ENCODE data around the gene FLT4.

The FLT4 gene

DNA sequence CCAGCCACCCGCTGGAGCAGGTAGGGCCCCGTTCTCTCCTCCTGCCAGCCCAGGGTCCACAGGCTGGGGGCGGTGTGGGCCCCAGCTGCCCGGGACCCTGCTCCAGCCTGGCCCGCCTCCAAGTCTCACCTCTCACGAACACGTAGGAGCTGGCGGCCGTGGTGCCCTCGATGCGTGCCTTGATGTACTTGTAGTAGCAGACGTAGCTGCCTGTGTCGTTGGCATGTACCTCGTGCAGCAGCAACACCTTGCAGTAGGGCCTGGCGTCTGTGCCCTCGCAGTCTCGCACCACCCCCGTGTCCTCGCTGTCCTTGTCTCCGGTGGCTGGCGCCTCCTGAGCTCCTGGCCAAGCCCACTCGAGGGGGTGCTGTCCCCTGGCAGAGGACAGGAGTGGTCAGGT lies 19.0 kb downstream of the FLT4 start:
- in situ Hi-C loops (cut with MboI; ENCODE audit: low pct_unique_long_range_greater_than_20kb, low sequenced_read_pairs): no loop called here

DNA sequence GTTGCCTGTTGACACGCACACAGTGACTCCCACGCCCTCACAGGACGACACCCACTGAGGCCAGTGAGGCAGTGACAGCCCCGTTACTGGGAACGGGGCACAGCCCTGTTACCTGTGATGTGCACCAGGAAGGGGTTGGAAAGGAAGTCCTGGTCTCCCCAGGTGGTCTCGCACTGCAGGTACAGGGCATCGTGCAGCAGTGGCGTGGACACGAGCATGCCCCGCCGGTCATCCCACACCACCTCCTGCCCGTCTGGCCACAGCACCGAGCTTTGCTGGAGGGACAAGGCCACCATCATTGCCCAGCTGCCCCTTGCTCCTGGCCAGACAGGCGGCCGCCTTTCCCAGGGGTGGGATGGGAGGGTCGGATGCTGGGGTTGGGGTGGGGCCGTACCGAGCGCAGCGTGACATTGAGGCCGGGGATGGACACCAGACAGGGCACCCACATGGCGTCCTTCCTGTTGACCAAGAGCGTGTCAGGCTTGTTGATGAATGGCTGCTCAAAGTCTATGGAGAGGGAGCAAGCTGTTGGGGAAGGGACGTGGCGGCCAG lies 19.5 kb downstream of the FLT4 start:
- in situ Hi-C loops (cut with MboI; ENCODE audit: low pct_unique_long_range_greater_than_20kb, low sequenced_read_pairs): no loop called here
- DNase-seq: no peak

More for the DNA sequence above, 19.0 kb downstream of the FLT4 start:
- no peak for DNase-seq

DNA sequence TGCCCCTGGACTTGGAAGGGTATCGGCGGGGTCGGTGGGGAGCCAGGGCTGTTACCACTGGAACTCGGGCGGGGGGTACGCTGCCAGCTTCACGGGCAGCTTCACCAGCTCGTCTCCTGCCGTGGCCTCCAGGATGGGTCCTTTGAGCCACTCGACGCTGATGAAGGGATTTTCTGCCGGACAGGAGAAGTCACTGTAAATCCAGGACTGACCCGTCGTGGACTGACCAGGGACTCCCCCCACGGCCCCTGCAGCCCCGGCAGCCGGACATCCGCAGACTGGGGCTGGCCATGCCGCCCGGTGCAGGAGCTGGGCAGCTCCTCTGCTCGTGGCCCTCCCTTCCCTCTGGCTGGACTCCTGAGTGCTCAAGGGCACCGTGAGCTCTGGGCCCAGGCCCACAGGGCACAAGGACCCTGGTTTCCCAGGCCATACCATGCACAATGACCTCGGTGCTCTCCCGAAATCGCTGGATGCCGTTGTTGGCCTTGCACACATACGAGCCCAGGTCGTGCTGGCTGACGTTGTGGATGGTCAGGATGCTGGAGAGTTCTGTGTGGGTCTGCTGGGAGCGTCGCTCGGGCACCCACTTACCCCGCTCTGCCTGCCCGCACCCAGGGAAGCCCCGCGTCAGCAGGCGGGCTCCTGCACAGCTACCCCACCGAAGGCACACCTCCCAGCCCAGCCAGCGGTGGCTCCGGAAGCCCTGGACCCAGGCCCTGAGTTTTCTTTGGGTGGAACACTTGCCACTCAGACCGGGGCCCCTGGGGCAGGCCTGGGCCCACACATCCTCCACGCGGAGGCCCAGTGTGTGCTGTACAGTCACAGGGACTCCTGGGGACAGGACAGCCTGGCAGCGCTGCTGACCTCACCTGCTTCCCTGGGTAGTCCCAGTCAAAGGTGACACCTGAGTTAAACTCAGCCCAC lies 20.3 kb downstream of the FLT4 start:
- in situ Hi-C loops (cut with MboI; ENCODE audit: low pct_unique_long_range_greater_than_20kb, low sequenced_read_pairs): no loop called here
- DNase-seq: no peak

DNA sequence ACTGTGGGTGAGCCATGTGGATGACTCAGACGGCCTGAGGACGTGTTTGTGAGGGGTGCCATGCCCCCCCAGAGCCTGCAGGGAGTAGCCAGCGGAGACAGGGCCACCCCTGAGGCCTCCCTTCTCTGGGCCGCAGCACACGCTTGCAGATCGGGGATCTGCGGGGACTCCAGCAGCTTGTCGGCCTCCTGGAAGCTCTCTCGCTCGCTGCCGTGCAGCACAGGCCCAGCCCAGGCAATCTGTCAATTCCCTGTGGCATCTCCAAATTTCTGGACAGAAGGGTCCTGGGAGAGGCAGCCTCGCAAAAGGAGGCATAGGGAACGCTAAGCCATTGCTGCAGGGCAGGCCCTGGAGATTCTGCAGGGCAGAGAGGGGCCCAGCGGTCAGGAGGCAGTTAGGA lies 21.2 kb downstream of the FLT4 start:
- in situ Hi-C loops (cut with MboI; ENCODE audit: low pct_unique_long_range_greater_than_20kb, low sequenced_read_pairs): no loop called here

DNA sequence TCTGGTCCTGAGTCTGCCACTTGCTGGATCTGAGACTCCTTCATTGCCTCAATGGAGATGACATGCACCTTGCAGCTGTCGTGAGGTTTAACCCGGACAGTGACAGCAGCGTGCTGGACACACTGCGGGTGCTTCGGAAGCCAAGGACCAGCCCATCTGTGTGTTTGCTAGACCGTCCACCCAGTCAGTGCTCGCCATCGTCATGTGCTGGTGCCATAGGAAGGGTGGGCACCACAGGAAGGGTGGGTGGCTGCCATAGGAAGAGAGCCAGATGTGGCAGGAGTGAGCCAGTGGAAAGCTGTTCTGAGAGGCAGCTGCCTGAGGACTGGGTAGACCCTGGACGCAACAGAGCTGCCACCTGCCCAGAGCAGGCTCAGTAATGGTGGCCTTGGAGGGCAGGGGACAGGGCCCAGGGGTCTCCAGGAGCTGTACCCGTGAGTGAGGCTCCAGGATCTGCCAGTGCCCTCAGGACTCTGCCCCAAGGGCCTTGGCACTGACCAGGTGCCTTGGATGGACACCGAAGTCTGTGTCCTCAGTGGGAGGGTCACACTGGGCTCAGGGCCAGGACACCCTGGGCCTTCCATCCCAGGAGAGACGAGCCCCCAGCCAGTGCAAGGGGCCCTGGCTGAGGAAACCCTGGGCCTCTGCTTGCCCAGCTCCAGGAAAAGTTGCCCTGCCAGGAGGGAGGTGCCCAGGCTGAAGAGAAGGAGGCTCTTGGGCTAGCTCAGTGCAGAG lies 21.8 kb downstream of the FLT4 start:
- DNase-seq: no peak
- in situ Hi-C loops (cut with MboI; ENCODE audit: low pct_unique_long_range_greater_than_20kb, low sequenced_read_pairs): no loop called here

More for the DNA sequence above, 21.2 kb downstream of the FLT4 start:
- no peak for DNase-seq

DNA sequence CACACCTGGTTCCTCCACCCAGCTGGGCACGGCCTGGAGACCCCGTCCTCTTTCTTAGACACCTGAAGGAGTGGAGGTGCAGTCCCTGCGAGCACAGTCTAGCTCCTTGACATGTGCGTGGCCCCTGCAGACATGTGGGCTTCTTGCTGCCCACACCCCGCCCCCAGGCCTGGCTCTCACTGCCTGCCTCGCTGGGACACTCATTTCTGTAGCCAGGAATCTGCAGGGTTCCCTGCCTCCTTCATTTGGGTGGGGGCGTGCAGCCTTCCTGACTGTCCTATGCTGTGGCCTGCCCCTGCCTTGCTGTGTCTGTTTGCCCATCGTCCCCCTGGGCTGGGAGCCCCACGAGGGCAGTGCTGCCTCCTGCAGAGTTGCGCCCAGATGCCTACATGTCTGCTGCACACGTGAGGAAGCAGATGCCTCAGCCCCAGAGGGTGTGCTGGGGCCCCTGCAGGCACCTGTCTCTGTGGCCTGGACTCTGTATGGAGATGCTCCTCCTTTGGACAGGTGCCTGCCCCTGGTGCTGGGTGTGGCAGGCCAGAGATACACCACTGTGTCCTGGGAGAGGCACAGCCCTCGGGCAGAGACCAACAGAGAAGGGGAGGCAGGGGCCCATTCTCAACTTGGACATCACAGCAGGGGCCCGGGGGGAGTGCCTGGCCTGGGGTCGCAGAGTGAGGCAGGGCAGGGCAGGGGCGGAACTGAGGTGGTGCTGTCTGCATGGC lies 22.6 kb downstream of the FLT4 start:
- DNase-seq: no peak
- in situ Hi-C loops (cut with MboI; ENCODE audit: low pct_unique_long_range_greater_than_20kb, low sequenced_read_pairs): no loop called here

DNA sequence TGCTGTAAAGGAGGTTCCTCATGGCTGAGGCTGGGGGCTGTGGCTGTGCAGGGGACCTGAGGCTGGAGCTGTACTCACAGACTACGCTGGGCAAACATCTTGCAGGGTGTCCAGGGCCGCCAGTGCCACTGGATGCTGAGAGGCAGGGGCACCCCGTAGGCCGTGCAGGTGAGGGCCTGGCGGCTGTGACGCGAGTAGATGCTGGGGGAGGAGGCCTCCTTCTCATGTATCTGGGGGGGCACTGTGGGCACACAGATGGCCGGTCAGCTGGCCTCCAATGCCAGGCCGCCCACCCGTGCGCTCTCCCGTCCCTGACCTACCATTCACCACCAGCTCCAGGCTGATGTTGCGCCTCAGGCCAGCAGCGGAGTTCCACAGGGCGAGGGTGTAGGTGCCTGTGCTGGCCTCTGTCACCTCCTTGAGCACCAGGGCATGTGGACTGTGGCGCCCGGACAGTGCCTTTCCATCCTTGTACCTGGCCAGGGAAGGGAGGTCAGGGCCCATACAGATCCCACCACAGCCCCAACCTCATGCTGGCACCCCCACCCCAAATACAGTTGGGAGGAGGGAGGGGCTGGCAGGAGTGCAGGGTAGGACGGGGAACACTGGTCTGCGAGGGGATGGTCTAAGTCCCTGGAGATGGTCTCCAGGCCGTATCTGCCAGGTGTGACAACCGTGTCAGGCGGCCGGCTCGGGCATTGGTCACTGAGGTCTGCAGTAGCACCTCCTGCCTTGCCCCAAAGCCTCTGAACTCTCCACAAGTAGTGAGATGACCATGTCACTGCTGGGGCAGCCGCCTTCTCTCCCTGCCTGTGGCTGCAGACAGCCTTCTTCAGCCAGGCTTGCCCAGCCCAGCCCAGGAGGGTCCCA lies 23.4 kb downstream of the FLT4 start:
- no peak for DNase-seq
- in situ Hi-C loops (cut with MboI; ENCODE audit: low pct_unique_long_range_greater_than_20kb, low sequenced_read_pairs): no loop called here

DNA sequence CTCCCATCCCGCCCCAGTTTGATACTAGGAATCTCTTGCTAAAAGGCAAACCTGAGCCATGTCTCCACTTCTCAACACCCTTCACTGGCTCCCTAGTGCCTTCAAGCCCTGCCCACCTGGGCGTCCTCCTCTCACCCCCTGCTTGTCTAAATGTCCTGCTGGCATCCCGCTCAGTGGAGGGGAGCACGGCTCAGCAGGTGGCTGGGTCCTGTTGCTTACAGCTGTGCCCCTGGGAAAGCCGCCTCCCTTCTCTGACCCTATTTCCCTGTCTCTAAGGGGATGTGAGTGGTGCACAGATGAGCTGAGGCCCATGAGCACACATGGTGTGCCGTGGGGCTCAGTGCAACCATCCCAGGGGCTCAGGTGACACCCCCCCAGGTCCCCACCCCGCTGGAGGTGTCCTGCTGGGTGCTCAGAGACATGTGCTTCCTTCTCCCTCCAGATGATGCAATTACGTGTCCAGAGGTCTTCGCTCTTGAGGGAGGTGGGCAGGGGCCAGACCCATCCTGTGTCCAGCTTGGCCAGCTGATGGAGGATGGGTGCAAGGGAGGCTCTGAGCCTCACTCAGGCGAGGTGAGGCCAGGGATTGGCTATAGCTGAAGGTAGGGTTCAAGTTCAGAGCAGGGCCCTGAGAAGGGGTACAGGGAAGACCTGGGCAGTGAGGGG lies 24.1 kb downstream of the FLT4 start:
- in situ Hi-C loops (cut with MboI; ENCODE audit: low pct_unique_long_range_greater_than_20kb, low sequenced_read_pairs): no loop called here

DNA sequence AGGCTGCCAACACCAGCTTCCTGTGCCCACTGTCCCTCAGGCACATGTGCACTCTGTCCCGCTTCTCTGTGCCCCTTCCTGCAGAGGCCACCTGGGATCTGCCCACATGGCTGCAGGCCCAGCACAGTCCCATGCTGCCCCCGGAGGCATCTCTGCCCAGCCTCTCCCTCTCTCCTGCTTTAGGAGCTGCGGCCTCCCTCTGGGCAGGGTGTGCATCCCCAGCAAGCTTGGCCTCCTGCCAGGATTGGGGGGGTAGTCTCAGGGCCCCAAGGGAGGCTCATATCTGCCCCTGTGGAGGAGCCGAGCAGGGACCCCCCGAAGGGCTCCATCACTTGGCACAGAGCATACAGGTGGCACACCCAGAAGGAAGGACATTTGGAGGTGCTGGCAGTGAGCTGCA lies 24.8 kb downstream of the FLT4 start:
- no peak for DNase-seq
- in situ Hi-C loops (cut with MboI; ENCODE audit: low pct_unique_long_range_greater_than_20kb, low sequenced_read_pairs): no loop called here

More for the DNA sequence above, 24.1 kb downstream of the FLT4 start:
- DNase-seq: no peak

DNA sequence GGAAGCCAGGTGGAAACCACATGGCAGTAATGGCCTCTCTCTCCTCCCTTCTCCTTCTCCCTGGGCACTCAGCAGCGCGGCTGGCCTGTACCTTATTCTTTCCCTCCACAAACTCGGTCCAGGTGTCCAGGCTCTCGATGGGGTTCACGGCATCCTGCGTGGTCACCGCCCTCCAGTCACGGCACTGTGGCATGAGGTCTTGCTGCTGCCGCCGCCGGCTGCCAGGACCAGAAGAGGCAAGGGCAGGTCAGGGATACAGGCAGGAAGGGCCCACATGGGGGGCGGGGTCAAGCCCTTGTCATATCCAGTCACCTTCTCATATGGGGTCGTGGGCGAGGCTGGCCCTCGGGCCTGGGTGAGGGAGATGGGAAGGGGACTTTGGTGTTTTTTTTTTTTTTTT lies 25.6 kb downstream of the FLT4 start:
- in situ Hi-C loops (cut with MboI; ENCODE audit: low pct_unique_long_range_greater_than_20kb, low sequenced_read_pairs): no loop called here

DNA sequence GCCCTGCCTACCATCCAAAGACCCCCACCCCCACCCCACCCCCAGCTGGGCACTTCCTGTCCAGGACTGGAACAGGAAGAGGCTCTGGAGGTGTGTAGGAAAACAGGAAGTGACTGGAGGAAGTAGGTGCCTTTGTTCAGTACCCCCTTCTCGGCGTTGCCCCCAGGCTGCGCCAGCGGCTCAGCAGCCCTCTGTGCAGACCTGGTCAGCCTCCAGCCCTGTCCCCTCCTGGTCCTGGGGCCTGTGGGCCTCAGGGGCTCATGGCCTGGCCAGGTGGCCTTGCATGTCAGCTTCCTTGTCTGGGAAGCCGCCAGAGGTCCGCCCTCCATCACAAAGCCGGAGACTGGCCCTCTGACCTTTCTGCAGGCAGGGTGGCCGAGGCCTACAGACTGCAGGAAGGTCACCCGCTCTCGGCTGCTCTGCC lies 26.0 kb downstream of the FLT4 start:
- DNase-seq: peak; percentile 9
- in situ Hi-C loops (cut with MboI; ENCODE audit: low pct_unique_long_range_greater_than_20kb, low sequenced_read_pairs): no loop called here

More for the DNA sequence above, 25.6 kb downstream of the FLT4 start:
- no peak for DNase-seq

DNA sequence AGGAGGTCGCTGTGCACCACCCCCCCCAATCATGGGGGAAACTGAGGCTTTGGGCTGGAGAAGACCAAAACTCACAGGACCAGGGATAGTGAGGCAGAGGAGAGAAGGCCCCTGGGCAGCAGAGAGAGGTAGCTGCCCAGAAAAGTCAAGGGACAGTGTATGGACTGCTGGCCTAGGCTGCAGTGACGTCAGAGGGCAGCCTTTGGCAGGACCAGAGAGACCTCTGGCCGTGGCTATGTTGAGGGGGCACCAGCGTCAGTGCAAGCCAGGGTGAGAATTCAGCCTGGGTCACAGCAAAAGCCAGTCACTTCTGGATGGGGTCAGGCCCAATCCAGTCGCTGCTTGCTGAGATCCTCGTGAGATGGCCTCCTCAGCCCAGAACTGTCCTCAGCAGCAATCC lies 26.5 kb downstream of the FLT4 start:
- no peak for DNase-seq
- in situ Hi-C loops (cut with MboI; ENCODE audit: low pct_unique_long_range_greater_than_20kb, low sequenced_read_pairs): no loop called here

DNA sequence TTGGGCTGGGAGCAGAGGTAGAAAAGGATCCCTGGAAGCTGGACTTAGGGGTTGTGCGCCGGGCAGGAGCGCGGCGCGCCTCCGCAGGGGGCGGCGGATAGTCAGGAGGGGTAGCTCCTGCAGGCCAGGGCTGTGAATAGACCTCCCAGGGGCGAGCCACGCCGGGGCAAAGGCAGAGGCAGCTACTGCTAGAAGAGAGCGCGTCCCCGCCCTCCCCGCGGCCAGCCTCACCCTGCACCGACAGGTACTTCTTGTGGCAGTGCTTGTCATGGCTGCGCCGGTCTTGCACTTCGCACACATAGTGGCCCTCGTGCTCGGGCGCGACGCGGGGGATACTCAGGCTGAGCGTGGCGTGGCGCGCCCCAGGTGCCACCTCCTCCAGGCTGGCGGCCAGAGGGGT lies 28.1 kb downstream of the FLT4 start:
- no peak for DNase-seq
- in situ Hi-C loops (cut with MboI; ENCODE audit: low pct_unique_long_range_greater_than_20kb, low sequenced_read_pairs): no loop called here

DNA sequence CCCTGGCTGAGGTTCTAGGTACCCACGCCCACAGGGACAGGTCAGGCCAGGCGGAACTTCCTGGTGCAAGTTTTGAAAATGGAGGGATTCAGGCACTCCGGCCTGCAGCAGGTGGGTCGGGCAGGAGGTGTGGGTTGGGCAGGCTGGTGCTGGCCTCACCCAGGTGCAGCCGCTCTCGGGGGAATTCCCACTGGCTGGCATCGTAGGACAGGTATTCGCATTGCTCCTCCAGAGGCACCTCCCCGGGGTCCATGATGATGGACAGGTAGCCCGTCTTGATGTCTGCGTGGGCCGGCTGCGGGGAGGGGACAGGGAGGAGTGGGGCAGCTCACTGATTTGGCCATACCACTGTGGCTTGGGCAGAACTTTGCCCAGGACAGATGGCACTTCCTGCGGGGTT lies 29.4 kb downstream of the FLT4 start:
- in situ Hi-C loops (cut with MboI; ENCODE audit: low pct_unique_long_range_greater_than_20kb, low sequenced_read_pairs): no loop called here
- DNase-seq: no peak

DNA sequence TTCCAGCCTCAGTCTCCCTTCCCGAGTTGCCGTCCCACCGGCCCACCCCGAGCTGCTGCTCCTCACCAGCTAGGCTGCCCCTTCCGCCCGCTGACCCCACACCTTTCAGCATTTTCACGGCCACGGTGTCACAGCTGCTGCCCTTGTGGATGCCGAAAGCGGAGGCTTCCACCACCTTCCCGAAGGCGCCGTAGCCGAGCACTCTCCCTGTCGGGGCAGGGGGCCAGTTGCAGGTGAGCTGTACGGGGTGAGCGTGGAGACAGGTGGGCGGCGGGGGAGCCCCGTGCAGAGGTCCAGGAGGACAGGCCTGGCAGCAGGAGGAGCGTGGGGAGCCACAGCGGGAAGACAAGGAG lies 29.9 kb downstream of the FLT4 start:
- in situ Hi-C loops (cut with MboI; ENCODE audit: low pct_unique_long_range_greater_than_20kb, low sequenced_read_pairs): no loop called here

DNA sequence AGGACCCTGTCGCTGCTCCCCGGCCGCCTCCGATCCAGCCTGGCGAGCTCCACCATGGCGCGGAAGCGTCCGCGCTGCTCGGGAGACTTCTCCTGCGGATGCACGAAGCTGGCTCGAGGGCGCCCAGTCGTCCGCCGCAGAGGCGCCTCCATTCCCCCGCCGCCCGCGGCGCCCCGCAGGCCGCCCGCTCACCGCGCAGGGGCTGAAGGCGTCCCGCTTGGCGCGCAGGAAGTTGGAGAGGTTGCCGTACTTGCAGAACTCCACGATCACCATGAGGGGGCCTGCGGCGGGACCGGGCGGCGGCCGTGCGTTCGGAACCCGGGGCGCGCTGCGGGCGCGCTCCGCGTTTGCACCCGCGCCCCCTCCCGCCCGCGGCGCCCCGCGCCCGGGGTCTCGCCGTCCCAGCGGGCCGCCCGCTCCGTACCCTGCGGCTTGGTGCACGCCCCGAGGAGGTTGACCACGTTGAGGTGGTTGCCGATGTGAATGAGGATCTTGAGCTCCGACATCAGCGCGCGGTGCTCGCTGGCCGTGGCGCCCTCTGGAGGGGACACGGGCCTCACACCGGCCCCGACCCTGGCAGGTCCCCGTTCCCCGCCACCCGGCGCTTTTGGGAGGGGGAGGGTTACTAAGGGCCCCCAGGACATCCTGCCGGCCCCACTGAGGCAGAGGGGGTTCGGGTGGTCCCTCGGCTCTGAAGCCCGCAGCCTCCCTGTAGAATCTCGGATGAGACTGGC lies 30.4 kb downstream of the FLT4 start:
- no peak for DNase-seq
- in situ Hi-C loops (cut with MboI; ENCODE audit: low pct_unique_long_range_greater_than_20kb, low sequenced_read_pairs): no loop called here

More for the DNA sequence above, 29.9 kb downstream of the FLT4 start:
- no peak for DNase-seq

DNA sequence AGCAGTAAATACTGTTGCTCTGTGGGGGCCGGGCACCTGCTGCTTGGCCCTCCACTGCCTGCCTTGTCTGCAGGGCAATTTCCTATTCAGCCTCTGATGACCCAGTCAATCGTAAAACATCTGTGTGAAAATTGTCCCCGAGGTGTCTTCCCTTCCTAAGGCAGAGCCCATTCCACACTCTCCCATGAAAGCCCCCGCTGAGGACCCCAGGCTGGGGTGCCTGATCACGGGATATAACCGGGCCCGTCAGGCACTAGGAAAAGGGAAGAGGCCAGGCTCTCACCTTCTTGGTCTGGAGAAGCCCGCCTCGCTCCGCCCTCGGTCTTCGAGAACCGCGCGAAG lies 30.9 kb downstream of the FLT4 start:
- DNase-seq: no peak
- in situ Hi-C loops (cut with MboI; ENCODE audit: low pct_unique_long_range_greater_than_20kb, low sequenced_read_pairs): no loop called here

DNA sequence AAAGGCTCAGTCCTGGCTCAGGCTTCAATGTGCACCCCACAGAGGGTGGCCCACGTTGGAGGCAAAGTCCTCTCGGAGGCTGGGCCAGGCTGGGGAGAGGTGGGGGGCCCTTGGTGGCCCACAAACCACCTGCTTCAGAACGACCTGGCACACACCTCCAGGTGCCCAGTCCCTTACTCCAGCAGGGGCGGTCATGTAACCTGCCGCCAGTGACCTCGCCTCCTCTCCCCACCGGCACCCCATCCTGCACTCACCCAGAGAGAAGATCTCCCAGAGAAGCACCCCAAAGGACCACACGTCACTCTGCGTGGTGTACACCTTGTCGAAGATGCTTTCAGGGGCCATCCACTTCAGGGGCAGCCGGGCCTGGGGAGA lies 35.6 kb downstream of the FLT4 start:
- DNase-seq: no peak
- in situ Hi-C loops (cut with MboI; ENCODE audit: low pct_unique_long_range_greater_than_20kb, low sequenced_read_pairs): no loop called here

Data from KBM-7 (cell line).